WTC11 (cell line): Measurements from ENCODE around the gene VPS8. TPM values are rescaled to one million over a fixed set of nuclear protein-coding genes. Genes with fewer than 3 reads are reported as not detected.

Experiments used
- ATAC-seq: fragments of 200-7000 bp; cut with Tn5 transposase; 2 replicates; pipeline ENCODE4 v1.10.0; 2021; ENCODE audit warnings: mild to moderate bottlenecking, moderate library complexity
- CTCF ChIA-PET: fragments of 300-600 bp; sonication (Branson Sonifier 250); formaldehyde crosslinking; loops from one replicate; lab custom pipeline; 2021; ENCODE audit warnings: antibody characterized with exemption; lab: Charles Lee
- POLR2A ChIA-PET: fragments of 350-600 bp; sonication (Branson Sonifier 250); formaldehyde crosslinking; loops from one replicate; lab custom pipeline; 2021; ENCODE audit warnings: antibody characterized with exemption; lab: Charles Lee
- DNase-seq: peaks from one replicate; pipeline ENCODE4 v3.0.0; 2021; ENCODE audit warnings: low spot score
- H3K27ac Mint-ChIP-seq: 2 replicates; pipeline ENCODE4 v1.8.0; 2021; ENCODE audit warnings: mixed read lengths
- H3K27me3 Mint-ChIP-seq: 2 replicates; pipeline ENCODE4 v1.8.0; 2021; ENCODE audit warnings: low read depth, mild to moderate bottlenecking, moderate library complexity, mixed read lengths
- H3K36me3 Mint-ChIP-seq: 2 replicates; pipeline ENCODE4 v1.8.0; 2021; ENCODE audit warnings: mixed read lengths
- H3K4me1 Mint-ChIP-seq: 2 replicates; pipeline ENCODE4 v1.8.0; 2022; ENCODE audit warnings: mixed read lengths
- H3K4me3 Mint-ChIP-seq: 2 replicates; pipeline ENCODE4 v1.8.0; 2021; ENCODE audit warnings: mild to moderate bottlenecking, moderate library complexity, mixed read lengths
- H3K9me3 Mint-ChIP-seq: 2 replicates; pipeline ENCODE4 v1.8.0; 2021; ENCODE audit warnings: mixed read lengths
- AR ChIP-seq: fragments of 250-450 bp; sonication (Bioruptor Pico); IDR thresholded peaks from 2 replicates; pipeline ENCODE4 v1.9.0; 2021; ENCODE audit warnings: mild to moderate bottlenecking
- ATF3 ChIP-seq: sonication (generic); formaldehyde crosslinking; conservative IDR thresholded peaks from 2 replicates; pipeline ENCODE4 v1.8.1; 2022; ENCODE audit warnings: mild to moderate bottlenecking, missing genetic modification reagents
- CBFB ChIP-seq: sonication (generic); formaldehyde crosslinking; IDR thresholded peaks from 2 replicates; pipeline ENCODE4 v1.8.1; 2022; ENCODE audit warnings: mild to moderate bottlenecking, low read depth, missing genetic modification reagents
- CDX4 ChIP-seq: fragments of 250-450 bp; sonication (Bioruptor Pico); IDR thresholded peaks from 2 replicates; pipeline ENCODE4 v1.9.0; 2021; ENCODE audit warnings: moderate library complexity, mild to moderate bottlenecking, inconsistent platforms, borderline replicate concordance
- CREM ChIP-seq: sonication (generic); formaldehyde crosslinking; IDR thresholded peaks from 2 replicates; pipeline ENCODE4 v1.8.1; 2022; ENCODE audit warnings: mild to moderate bottlenecking, missing genetic modification reagents, moderate library complexity
- GRHL2 ChIP-seq: fragments of 250-450 bp; sonication (Bioruptor Pico); IDR thresholded peaks from 2 replicates; pipeline ENCODE4 v1.8.0; 2022; ENCODE audit warnings: mild to moderate bottlenecking, moderate library complexity; ENCODE audit not compliant: insufficient replicate concordance, severe bottlenecking
- HMGXB4 ChIP-seq: sonication (generic); formaldehyde crosslinking; IDR thresholded peaks from 2 replicates; pipeline ENCODE4 v1.8.1; 2023; ENCODE audit warnings: mild to moderate bottlenecking, moderate library complexity, missing genetic modification reagents
- NFYB ChIP-seq: sonication (generic); formaldehyde crosslinking; conservative IDR thresholded peaks from 2 replicates; pipeline ENCODE4 v1.8.0; 2022; ENCODE audit warnings: low read depth, missing genetic modification reagents
- NR1H2 ChIP-seq: sonication (generic); formaldehyde crosslinking; IDR thresholded peaks from 2 replicates; pipeline ENCODE4 v1.9.0; 2021; ENCODE audit warnings: mild to moderate bottlenecking, moderate library complexity, missing genetic modification reagents
- PREB ChIP-seq: sonication (generic); formaldehyde crosslinking; IDR thresholded peaks from 2 replicates; pipeline ENCODE4 v1.8.1; 2022; ENCODE audit warnings: mild to moderate bottlenecking, missing genetic modification reagents, moderate library complexity, borderline replicate concordance
- SMAD4 ChIP-seq: sonication (generic); formaldehyde crosslinking; IDR thresholded peaks from 2 replicates; pipeline ENCODE4 v1.8.0; 2022; ENCODE audit warnings: mild to moderate bottlenecking, missing genetic modification reagents
- TCF7 ChIP-seq: sonication (generic); formaldehyde crosslinking; IDR thresholded peaks from 2 replicates; pipeline ENCODE4 v1.8.0; 2022; ENCODE audit warnings: mild to moderate bottlenecking, low read depth, missing genetic modification reagents, moderate library complexity
- TEAD1 ChIP-seq: sonication (generic); formaldehyde crosslinking; IDR thresholded peaks from 2 replicates; pipeline ENCODE4 v1.8.0; 2022; ENCODE audit warnings: mild to moderate bottlenecking, missing genetic modification reagents
- USF1 ChIP-seq: sonication (generic); formaldehyde crosslinking; IDR thresholded peaks from 2 replicates; pipeline ENCODE4 v1.8.0; 2022; ENCODE audit warnings: mild to moderate bottlenecking, missing genetic modification reagents
- ZMAT4 ChIP-seq: fragments of 250-450 bp; sonication (Bioruptor Pico); IDR thresholded peaks from 2 replicates; pipeline ENCODE4 v1.9.0; 2021; ENCODE audit warnings: mild to moderate bottlenecking
- ZNF232 ChIP-seq: sonication (generic); formaldehyde crosslinking; IDR thresholded peaks from 2 replicates; pipeline ENCODE4 v1.8.0; 2022; ENCODE audit warnings: mild to moderate bottlenecking, missing genetic modification reagents
- ZNF263 ChIP-seq: sonication (generic); formaldehyde crosslinking; IDR thresholded peaks from 2 replicates; pipeline ENCODE4 v1.8.1; 2022; ENCODE audit warnings: low read depth, mild to moderate bottlenecking, moderate library complexity, missing genetic modification reagents
- ZNF317 ChIP-seq: sonication (generic); formaldehyde crosslinking; IDR thresholded peaks from 2 replicates; pipeline ENCODE4 v1.8.1; 2023; ENCODE audit warnings: low read depth, mild to moderate bottlenecking, moderate library complexity, missing genetic modification reagents, borderline replicate concordance
- ZNF416 ChIP-seq: fragments of 250-450 bp; sonication (Bioruptor Pico); IDR thresholded peaks from 2 replicates; pipeline ENCODE4 v1.9.0; 2021; ENCODE audit warnings: mild to moderate bottlenecking, inconsistent platforms
- ZNF423 ChIP-seq: fragments of 250-450 bp; sonication (Bioruptor Pico); IDR thresholded peaks from 2 replicates; pipeline ENCODE4 v2.1.2; 2022; ENCODE audit warnings: mild to moderate bottlenecking, moderate library complexity
- ZNF512 ChIP-seq: sonication (generic); formaldehyde crosslinking; IDR thresholded peaks from 2 replicates; pipeline ENCODE4 v1.8.1; 2022; ENCODE audit warnings: missing genetic modification reagents, borderline replicate concordance
- total RNA-seq: library from RNA; stranded (reverse); gene quantifications from 3 replicates; pipeline ENCODE4 v1.2.3, GENCODE V29; 2021

VPS8 gene
- total RNA-seq, 1 experiment from 2014 or later = 44.9 TPM

GRCh38 chr3:185090811-185091210 is 278.8 kb downstream of the VPS8 start (continued):
- TF ChIP-seq CBFB (no peak), AR (CRISPR knock-in tag) (no peak), ZMAT4 (CRISPR knock-in tag) (no peak), ZNF317 (no peak)

GRCh38 chr3:185093116-185093515 is 281.1 kb downstream of the VPS8 start:
- POLR2A ChIA-PET = no interaction called here
- Mint-ChIP-seq H3K4me3 (no peak overlapping the region), H3K36me3 (no peaks in the 10 kb centered on the region), H3K27me3 (no peaks in the 10 kb centered on the region), H3K27ac (no peak overlapping the region), H3K4me1 (peaks cover 9% of the 10 kb centered on the region), H3K9me3 (0 out of 2 replicates have a peak, but pooled peaks cover 3% of the 10 kb centered on the region)
- CTCF ChIA-PET = no interaction called here
- ATAC-seq (no peak), DNase-seq (no peak)
- TF ChIP-seq ZNF416 (CRISPR knock-in tag) = no peak
- TF ChIP-seq SMAD4 (CRISPR knock-in tag) = no peak
- no peak for TF ChIP-seq TCF7 (CRISPR knock-in tag)
- no peak for TF ChIP-seq CREM (CRISPR knock-in tag)
- no peak for TF ChIP-seq ZNF423 (CRISPR knock-in tag)
- TF ChIP-seq ZNF512 (CRISPR knock-in tag) = no peak
- no peak for TF ChIP-seq CDX4 (CRISPR knock-in tag)
- TF ChIP-seq ATF3 (CRISPR knock-in tag) = no peak
- no peak for TF ChIP-seq ZNF232
- no peak for TF ChIP-seq TEAD1

GRCh38 chr3:185094697-185095096 is 282.7 kb downstream of the VPS8 start:
- Mint-ChIP-seq H3K27ac (no peak overlapping the region), H3K36me3 (no peaks in the 10 kb centered on the region), H3K4me1 (peaks cover 9% of the 10 kb centered on the region), H3K27me3 (no peaks in the 10 kb centered on the region), H3K4me3 (no peak overlapping the region), H3K9me3 (peaks cover 13% of the 10 kb centered on the region)
- ChIA-PET POLR2A (interaction anchor here (0.9 kb wide), 1 partner anchor 53 kb away, joined by 4 read pairs; no protein-coding TSS in a partner anchor), CTCF (interaction anchor here (1.0 kb wide), 1 partner anchor 25 kb away, joined by 3 read pairs; no protein-coding TSS in a partner anchor)
- no peak for DNase-seq
- TF ChIP-seq ZNF317 (no peak), NFYB (CRISPR knock-in tag) (no peak), ZNF263 (CRISPR knock-in tag) (no peak), HMGXB4 (CRISPR knock-in tag) (no peak), NR1H2 (no peak), PREB (CRISPR knock-in tag) (no peak), GRHL2 (CRISPR knock-in tag) (no peak), USF1 (CRISPR knock-in tag) (no peak)
- no peak for ATAC-seq
